Measurements from ENCODE around the gene MMEL1. TPM values are rescaled to one million over a fixed set of nuclear protein-coding genes. Genes with fewer than 3 reads are reported as not detected.

Gene MMEL1
- total RNA-seq, 2 donors from 2014 or later = not detected

- Histone ChIP-seq H3K36me3 (no peaks in the 10 kb centered on the region), H3K27ac (no peak overlapping the region), H3K4me3 (no peak overlapping the region), H3K9me3 (peaks cover 3% of the 10 kb centered on the region), H3K27me3 (replicated peaks; ENCODE audit: insufficient read depth) (no peaks in the 10 kb centered on the region), H3K4me1 (ENCODE audit: control insufficient read depth in 1 of 2, low read depth in 2 of 2) (no peaks in the 10 kb centered on the region)
- DNase-seq (ENCODE audit: low spot score) = no peak
- TF ChIP-seq CTCF (IDR thresholded peaks at IDR 0.05) = no peak
- no peak for ATAC-seq (ENCODE audit: insufficient number of reproducible peaks, low FRiP score, low read depth)
These were observed 635 bp upstream of the MMEL1 start for GRCh38 chr1:2633366-2633935.

GRCh38 chr1:2632051-2632430 lies 775 bp downstream of the MMEL1 start:
- no peaks in the 10 kb centered on the region for H3K4me1 ChIP-seq (ENCODE audit: control insufficient read depth in 1 of 2, low read depth in 2 of 2)
- TF ChIP-seq CTCF (IDR thresholded peaks at IDR 0.05) = no peak
- no peak overlapping the region for H3K27ac ChIP-seq
- no peak for ATAC-seq (ENCODE audit: insufficient number of reproducible peaks, low FRiP score, low read depth)
- H3K4me3 ChIP-seq = no peak overlapping the region
- no peaks in the 10 kb centered on the region for H3K36me3 ChIP-seq
- no peak for DNase-seq (ENCODE audit: low spot score)
- H3K9me3 ChIP-seq = peaks cover 3% of the 10 kb centered on the region
- peaks cover 13% of the 10 kb centered on the region for H3K27me3 ChIP-seq (replicated peaks; ENCODE audit: insufficient read depth)

- no peak for TF ChIP-seq CTCF (IDR thresholded peaks at IDR 0.05)
- no peaks in the 10 kb centered on the region for H3K4me1 ChIP-seq (ENCODE audit: control insufficient read depth in 1 of 2, low read depth in 2 of 2)
- ATAC-seq (ENCODE audit: insufficient number of reproducible peaks, low FRiP score, low read depth) (no peak), DNase-seq (ENCODE audit: low spot score) (no peak)
- H3K4me3 ChIP-seq = no peak overlapping the region
- H3K27me3 ChIP-seq (replicated peaks; ENCODE audit: insufficient read depth) = peaks cover 18% of the 10 kb centered on the region
- H3K36me3 ChIP-seq = no peaks in the 10 kb centered on the region
- H3K9me3 ChIP-seq = no peaks in the 10 kb centered on the region
- no peak overlapping the region for H3K27ac ChIP-seq
These were observed 1.4 kb downstream of the MMEL1 start for GRCh38 chr1:2631136-2632050.

- H3K36me3 ChIP-seq = no peaks in the 10 kb centered on the region
- TF ChIP-seq CTCF (IDR thresholded peaks at IDR 0.05) = no peak
- no peak for DNase-seq (ENCODE audit: low spot score)
- no peak overlapping the region for H3K27ac ChIP-seq
- H3K27me3 ChIP-seq (replicated peaks; ENCODE audit: insufficient read depth) = peaks cover 18% of the 10 kb centered on the region
- H3K4me3 ChIP-seq = no peak overlapping the region
- no peak for ATAC-seq (ENCODE audit: insufficient number of reproducible peaks, low FRiP score, low read depth)
- H3K9me3 ChIP-seq = no peaks in the 10 kb centered on the region
- H3K4me1 ChIP-seq (ENCODE audit: control insufficient read depth in 1 of 2, low read depth in 2 of 2) = no peaks in the 10 kb centered on the region
These were observed 2.2 kb downstream of the MMEL1 start for GRCh38 chr1:2630498-2631135.

Measured in thoracic aorta (tissue), 2 donors.